Measurements from ENCODE around the gene PLK5.

DNA sequence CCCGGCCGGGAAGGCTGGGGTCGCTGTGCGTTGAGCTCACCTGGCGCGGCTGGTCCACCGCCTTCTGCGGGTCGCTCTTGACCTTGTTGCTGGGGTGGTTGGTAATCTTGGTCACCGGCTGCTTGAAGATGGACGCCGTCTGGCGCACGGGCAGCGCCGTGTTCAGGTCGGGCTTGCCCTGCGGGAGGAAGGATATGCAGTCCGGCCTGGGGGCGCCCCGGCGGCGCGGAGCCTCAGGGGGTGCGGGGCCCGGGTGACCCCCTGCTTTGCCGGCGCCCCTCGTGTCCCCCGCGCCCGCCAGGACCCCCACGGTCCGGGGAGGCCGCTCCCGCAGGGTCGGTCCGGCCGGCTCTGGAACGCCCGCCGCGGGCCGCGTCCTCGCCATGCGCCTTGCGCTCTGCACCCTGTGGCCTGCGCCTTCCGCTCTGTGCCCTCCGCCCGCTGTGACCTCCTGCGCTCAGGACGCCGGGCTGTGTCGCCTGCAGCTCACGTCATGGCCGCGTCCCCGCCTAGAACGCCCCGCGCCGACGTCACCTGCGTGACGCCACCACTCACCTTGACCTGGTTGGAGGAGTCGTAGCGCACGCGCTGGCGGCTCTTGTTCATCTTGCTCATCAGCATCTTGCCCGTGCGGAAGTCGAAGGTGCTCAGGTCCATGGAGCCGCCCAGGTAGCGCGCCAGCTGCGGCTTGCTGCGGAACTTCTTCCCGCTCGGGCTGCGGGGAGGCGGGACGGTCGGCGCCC, 60.8 kb downstream of the PLK5 start:
- TF ChIP-seq, protein P1, sequence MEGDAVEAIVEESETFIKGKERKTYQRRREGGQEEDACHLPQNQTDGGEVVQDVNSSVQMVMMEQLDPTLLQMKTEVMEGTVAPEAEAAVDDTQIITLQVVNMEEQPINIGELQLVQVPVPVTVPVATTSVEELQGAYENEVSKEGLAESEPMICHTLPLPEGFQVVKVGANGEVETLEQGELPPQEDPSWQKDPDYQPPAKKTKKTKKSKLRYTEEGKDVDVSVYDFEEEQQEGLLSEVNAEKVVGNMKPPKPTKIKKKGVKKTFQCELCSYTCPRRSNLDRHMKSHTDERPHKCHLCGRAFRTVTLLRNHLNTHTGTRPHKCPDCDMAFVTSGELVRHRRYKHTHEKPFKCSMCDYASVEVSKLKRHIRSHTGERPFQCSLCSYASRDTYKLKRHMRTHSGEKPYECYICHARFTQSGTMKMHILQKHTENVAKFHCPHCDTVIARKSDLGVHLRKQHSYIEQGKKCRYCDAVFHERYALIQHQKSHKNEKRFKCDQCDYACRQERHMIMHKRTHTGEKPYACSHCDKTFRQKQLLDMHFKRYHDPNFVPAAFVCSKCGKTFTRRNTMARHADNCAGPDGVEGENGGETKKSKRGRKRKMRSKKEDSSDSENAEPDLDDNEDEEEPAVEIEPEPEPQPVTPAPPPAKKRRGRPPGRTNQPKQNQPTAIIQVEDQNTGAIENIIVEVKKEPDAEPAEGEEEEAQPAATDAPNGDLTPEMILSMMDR (IDR thresholded peaks at IDR 0.05), result no peak
- TF ChIP-seq EZH2 (IDR thresholded peaks at IDR 0.05; ENCODE audit: borderline replicate concordance, insufficient read depth, low read depth, low read length, poor library complexity, severe bottlenecking), result no peak
